Umbilical cord (tissue), 2 donors: ENCODE measurements around the gene NAT8L. TPM values are rescaled to one million over a fixed set of nuclear protein-coding genes. Genes with fewer than 3 reads are reported as not detected.

Experiments used
- DNase-seq: peaks from one replicate; pipeline ENCODE4 v3.0.0-alpha.2; 2015; ENCODE audit warnings: low spot score
- total RNA-seq: library from RNA; depleted of rRNA; stranded (reverse); fragments of >200 nt; gene quantifications from one replicate; pipeline ENCODE4 v1.2.3, GENCODE V29; 2014; ENCODE audit warnings: low replicate concordance; ENCODE audit not compliant: insufficient read depth

Gene NAT8L
- total RNA-seq, 1 donor from 2014 or later = 0.48 TPM

- DNase-seq = no peak
Measured at GRCh38 chr4:2092669-2093053, 33.5 kb downstream of the NAT8L start.

- DNase-seq = no peak
Measured at GRCh38 chr4:2093265-2093664, 34.1 kb downstream of the NAT8L start.

- no peak for DNase-seq
Measured at GRCh38 chr4:2094545-2094944, 35.4 kb downstream of the NAT8L start.

- DNase-seq = no peak
Measured at GRCh38 chr4:2095236-2096072, 36.3 kb downstream of the NAT8L start.

GRCh38 chr4:2096073-2096609 is 37.0 kb downstream of the NAT8L start:
- DNase-seq = no peak

DNA sequence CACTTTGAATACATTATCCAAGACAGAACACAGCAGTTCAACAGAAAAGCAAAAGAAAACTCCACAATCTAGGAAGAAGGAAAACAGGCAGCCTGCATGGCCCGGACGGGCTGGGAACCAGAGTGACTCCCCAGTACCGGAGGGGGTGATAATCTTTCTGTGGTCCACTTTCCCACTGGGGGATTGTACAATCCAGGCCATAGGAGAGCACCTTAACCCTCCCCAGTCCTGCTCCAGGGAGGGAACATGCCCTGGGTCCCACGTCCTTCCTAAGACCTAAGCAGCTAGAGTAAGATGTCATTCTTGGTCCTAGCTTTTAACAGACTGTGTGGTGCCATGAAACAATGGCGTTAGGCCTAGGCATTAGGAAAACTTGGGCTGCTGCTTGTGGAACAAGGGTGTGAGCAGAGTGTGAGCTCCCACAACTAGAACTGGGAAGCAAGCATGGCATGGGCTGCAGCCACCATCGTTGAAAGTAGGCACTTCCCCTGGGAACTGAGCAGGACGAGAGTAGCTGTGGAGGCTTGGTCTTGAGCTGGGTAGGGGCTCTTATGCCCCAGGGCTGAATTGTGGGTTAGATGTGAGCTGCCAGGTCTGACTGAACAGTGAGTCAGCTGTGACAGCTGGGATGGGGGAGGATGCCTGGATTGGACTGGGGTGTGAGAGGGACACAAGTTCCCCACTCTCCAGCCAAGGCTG is 42.4 kb downstream of the NAT8L start:
- DNase-seq = no peak

GRCh38 chr4:2102045-2102883 is 43.1 kb downstream of the NAT8L start:
- DNase-seq = no peak

DNA sequence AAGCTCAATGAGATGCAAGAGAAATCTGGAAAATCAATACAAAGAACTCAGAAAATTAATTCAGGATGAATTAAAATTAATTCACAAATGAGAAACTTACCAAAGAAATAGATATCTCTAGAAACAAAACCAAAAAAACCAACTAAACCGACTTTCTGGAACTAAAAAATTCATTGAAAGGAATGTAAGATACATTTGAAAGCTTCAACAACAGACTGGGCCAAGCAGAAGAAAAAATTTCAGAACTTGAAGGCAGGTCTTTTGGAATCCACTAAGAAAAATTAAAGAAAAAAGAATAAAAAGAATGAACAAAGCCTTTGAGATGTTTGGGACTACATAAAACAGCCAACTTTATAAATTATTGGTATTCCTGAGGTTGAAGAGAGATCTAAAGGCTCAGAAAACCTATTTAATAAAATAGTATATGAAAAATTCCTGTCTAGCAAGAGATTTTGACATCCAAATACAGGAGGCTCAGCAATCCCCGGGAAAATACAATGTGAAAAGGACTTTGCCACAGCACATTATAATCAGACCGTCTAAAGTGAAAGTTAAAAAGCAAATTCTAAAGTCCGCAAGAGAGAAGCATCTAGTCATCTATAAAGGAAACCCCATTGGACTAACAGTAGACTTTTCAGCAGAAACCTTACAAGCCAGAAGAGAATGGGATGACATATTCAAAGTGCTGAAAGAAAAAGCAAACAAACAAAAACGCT is 44.2 kb downstream of the NAT8L start:
- no peak for DNase-seq

DNA sequence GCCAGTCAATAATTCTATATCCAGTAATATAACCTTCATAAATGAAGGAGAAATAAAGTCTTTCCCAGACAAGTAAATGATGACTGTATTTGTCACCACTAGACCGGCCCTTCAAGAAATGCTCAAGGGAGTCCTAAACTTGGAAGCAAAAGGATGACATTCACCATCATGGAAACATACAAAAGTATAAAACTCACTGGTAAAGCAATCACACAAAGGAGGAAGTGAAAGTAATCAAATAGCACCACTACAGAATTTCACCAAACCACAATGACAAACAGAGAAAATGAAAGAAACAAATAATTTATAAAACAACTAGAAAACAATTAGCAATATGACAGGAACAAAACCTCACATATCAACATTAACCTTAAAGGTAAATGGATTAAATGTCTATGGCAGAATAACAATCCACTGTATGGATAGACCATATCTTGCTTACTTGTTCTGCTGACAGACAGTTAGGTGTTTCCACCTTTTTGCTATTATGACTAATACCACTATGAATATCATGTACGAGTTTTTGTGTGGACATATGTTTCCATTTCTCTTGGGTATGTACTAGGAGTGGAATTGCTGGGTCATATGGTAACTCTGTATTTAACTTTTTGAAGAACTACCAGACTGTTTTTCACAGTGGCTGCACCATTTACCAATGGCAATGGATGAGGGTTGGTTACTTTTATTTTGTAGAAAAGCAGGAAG is 44.9 kb downstream of the NAT8L start:
- no peak for DNase-seq

GRCh38 chr4:2104556-2105345 is 45.6 kb downstream of the NAT8L start:
- DNase-seq = no peak

- DNase-seq = no peak
Measured at GRCh38 chr4:2105559-2105958, 46.4 kb downstream of the NAT8L start.

GRCh38 chr4:2116687-2117400 is 57.7 kb downstream of the NAT8L start:
- DNase-seq = no peak

Other genes starting within 250 kb of the NAT8L start
- gene LETM1, start 203.2 kb upstream of the NAT8L start, total RNA-seq = 37.6 TPM
- 25.5 TPM for gene NSD2, start 187.9 kb upstream of the NAT8L start, total RNA-seq
- 8.4 TPM for gene NELFA, start 50.4 kb upstream of the NAT8L start, total RNA-seq
- 17.1 TPM for gene HAUS3, start 182.8 kb downstream of the NAT8L start, total RNA-seq
- gene POLN, start 182.8 kb downstream of the NAT8L start, total RNA-seq = 8.4 TPM
- gene MXD4, start 202.8 kb downstream of the NAT8L start, total RNA-seq = 30.1 TPM